BLaER1 (cell line): Measurements from ENCODE around the gene CARD6.
"Not testable (repeated sequence)": the region's sequence is repeated elsewhere in the genome, so short reads cannot be mapped to it uniquely, and the experiment has no call there.

Source experiments
- H3K27ac ChIP-seq: shearing (Covaris generic); formaldehyde crosslinking; 2 replicates; pipeline ENCODE4 v1.8.1; 2022
- H3K27me3 ChIP-seq: shearing (Covaris generic); formaldehyde crosslinking; 2 replicates; pipeline ENCODE4 v1.8.1; 2022
- H3K36me3 ChIP-seq: shearing (Covaris generic); formaldehyde crosslinking; 2 replicates; pipeline ENCODE4 v1.8.1; 2022
- H3K4me1 ChIP-seq: shearing (Covaris generic); formaldehyde crosslinking; 2 replicates; pipeline ENCODE4 v1.8.1; 2022
- H3K4me2 ChIP-seq: shearing (Covaris generic); formaldehyde crosslinking; 2 replicates; pipeline ENCODE4 v1.8.1; 2022
- H3K4me3 ChIP-seq: shearing (Covaris generic); formaldehyde crosslinking; 2 replicates; pipeline ENCODE4 v1.8.1; 2022
- H3K9ac ChIP-seq: shearing (Covaris generic); formaldehyde crosslinking; 2 replicates; pipeline ENCODE4 v1.8.1; 2022
- H3K9me3 ChIP-seq: shearing (Covaris generic); formaldehyde crosslinking; 2 replicates; pipeline ENCODE4 v1.8.1; 2022
- H4K20me1 ChIP-seq: shearing (Covaris generic); formaldehyde crosslinking; 2 replicates; pipeline ENCODE4 v1.8.1; 2022
- Cebpa-rat ChIP-seq: shearing (Covaris generic); IDR thresholded peaks from 2 replicates; pipeline ENCODE4 v1.8.1; 2022

Gene CARD6

DNA sequence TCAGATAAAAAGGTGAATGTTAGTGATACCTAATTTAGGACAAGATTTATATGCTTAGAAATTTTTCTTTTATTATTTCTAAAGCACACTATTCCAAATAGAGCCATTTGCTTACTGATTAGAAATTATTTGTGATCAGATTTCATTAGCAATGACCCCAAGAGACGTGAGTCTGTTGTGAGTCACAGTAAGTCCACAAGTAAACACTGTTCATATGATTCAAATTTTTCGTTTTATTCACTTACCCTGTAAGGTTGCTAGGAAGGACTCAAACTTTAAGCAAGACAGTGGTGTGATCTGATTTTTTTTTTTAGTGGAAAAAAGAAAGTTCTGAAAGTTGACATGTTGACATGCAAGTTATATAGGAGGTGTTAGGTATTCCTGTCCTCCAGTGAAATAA is 1.2 kb downstream of the CARD6 start:
- Histone ChIP-seq H3K4me1 (no peaks in the 10 kb centered on the region), H4K20me1 (no peaks in the 10 kb centered on the region), H3K36me3 (no peaks in the 10 kb centered on the region), H3K4me3 (no peak overlapping the region), H3K9me3 (no peaks in the 10 kb centered on the region), H3K27me3 (peaks cover 9% of the 10 kb centered on the region; the same call in 1 of the 2 replicates), H3K9ac (no peak overlapping the region), H3K4me2 (no peak overlapping the region), H3K27ac (no peak overlapping the region)
- TF ChIP-seq Cebpa-rat, result no peak

DNA sequence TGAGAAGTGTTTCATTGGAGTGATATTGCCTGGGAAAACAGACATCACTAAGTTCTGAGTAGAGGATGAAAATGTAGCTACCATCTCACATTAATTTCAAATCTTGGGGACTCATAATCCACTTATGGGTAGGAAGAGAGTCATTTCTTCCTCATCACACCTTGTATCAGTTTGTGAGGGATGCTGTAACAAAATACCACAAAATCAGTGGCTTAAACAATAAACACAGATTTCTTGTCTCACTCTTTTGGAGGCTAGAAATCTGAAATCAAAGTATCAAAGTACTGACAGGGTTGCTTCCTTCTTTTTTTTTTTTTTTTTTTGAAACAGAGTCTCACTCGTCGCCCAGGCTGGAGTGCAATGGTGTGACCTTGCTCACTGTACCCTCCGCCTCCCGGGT is 3.4 kb downstream of the CARD6 start:
- Histone ChIP-seq H3K4me2 (no peak overlapping the region), H4K20me1 (no peaks in the 10 kb centered on the region), H3K27ac (no peak overlapping the region), H3K4me3 (no peak overlapping the region), H3K27me3 (peaks cover 9% of the 10 kb centered on the region; the same call in 1 of the 2 replicates), H3K4me1 (no peaks in the 10 kb centered on the region), H3K9ac (no peak overlapping the region), H3K9me3 (no peaks in the 10 kb centered on the region), H3K36me3 (no peaks in the 10 kb centered on the region)
- no peak for TF ChIP-seq Cebpa-rat

DNA sequence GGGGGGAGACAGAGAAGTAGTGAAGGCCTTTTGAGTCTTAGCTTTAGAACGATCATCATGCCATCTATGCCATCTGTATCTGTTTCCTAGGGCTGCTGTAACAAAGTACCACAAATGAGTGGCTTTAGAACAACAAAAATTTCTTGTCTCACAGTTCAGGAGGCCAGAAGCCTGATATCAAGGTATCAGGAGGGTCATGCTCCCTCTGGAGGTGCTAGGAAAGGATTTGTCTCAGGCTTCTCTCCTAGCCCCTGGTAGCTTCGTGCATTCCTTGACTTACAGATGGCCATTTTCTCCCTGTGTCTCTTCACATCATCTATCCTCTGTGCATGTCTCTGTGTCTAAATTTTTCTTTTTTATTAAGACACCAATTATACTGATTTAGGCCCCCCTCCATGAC is 5.2 kb downstream of the CARD6 start:
- Histone ChIP-seq H3K9me3 (no peaks in the 10 kb centered on the region), H3K4me2 (no peak overlapping the region), H3K4me1 (no peaks in the 10 kb centered on the region), H3K9ac (no peak overlapping the region), H3K36me3 (no peaks in the 10 kb centered on the region), H3K27ac (no peak overlapping the region), H4K20me1 (no peaks in the 10 kb centered on the region), H3K27me3 (peaks cover 7% of the 10 kb centered on the region; the same call in 1 of the 2 replicates), H3K4me3 (no peak overlapping the region)
- no peak for TF ChIP-seq Cebpa-rat

DNA sequence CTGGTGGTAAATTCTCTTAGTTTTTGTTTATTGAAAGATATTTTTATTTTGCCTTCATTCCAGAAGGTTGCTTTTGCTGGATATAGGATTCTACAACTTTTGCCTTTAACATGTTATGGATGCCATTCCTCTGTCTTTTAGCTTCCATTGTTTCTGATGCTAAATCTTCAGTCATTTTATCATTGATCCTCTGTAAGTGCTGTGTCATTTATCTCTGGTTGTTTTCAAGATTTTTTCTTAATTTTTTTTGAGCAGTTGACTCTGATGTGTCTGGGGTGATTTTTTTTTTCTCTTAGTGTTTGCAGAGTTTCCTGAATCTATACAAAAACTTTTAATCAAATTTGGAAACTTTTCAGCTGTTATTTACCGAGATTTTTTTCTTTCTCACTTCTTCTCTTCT is 6.4 kb downstream of the CARD6 start:
- no peaks in the 10 kb centered on the region for H4K20me1 ChIP-seq
- H3K4me1 ChIP-seq, result no peaks in the 10 kb centered on the region
- H3K4me2 ChIP-seq, result no peak overlapping the region
- no peak for TF ChIP-seq Cebpa-rat
- H3K27me3 ChIP-seq, result no peaks in the 10 kb centered on the region
- H3K27ac ChIP-seq, result no peak overlapping the region
- H3K36me3 ChIP-seq, result no peaks in the 10 kb centered on the region
- H3K9ac ChIP-seq, result no peak overlapping the region
- no peak overlapping the region for H3K4me3 ChIP-seq
- H3K9me3 ChIP-seq, result no peaks in the 10 kb centered on the region

DNA sequence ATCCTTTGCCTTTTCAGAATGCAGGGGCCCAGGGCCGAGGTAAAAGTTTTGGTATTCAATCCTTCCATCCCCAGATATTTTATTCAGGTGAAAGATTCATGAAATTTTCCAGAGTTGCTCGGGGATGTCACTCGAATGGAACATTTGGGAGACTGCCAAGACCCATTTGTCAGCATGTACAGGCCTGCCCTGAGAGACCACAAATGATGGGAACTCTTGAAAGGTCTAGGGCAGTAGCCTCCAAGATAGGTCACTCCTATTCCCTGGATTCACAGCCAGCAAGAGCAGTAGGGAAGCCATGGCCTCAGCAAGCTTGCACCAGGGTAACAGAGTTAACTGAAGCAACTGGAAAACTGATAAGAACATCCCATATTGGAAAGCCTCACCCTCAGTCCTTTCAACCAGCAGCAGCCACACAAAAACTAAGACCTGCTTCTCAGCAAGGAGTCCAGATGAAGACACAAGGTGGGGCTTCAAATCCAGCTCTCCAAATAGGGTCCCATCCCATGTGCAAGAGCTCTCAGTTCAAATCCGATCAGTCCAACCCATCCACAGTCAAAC is 12.5 kb downstream of the CARD6 start:
- H3K36me3 ChIP-seq, result no peaks in the 10 kb centered on the region
- H3K9me3 ChIP-seq, result no peaks in the 10 kb centered on the region
- no peak overlapping the region for H3K27ac ChIP-seq
- no peaks in the 10 kb centered on the region for H3K4me1 ChIP-seq
- no peaks in the 10 kb centered on the region for H4K20me1 ChIP-seq
- H3K27me3 ChIP-seq, result no peaks in the 10 kb centered on the region
- no peak overlapping the region for H3K4me3 ChIP-seq
- no peak overlapping the region for H3K4me2 ChIP-seq
- no peak for TF ChIP-seq Cebpa-rat
- no peak overlapping the region for H3K9ac ChIP-seq

DNA sequence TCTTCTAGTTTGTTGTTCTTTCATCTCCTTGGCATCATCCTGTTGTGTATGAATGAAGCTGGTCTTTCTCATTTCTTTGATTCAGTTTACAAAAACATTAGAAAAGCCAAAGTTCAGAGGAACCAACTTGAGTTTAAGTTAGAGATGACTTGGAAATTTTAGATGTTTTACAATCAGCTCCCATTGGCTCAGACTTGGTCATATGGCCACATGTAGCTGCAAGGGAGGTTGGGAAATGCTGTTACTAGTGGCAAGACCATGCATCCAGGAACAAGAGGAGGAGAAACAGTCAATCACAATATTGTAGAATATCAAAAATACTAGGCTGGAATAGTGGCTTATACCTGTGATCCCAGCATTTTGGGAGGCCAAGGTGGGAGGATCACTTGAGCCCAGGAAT is 19.5 kb downstream of the CARD6 start:
- Histone ChIP-seq H3K27me3 (no peaks in the 10 kb centered on the region), H3K9me3 (peaks cover 24% of the 10 kb centered on the region), H4K20me1 (no peaks in the 10 kb centered on the region), H3K4me2 (no peak overlapping the region), H3K9ac (no peak overlapping the region), H3K4me3 (no peak overlapping the region), H3K27ac (no peak overlapping the region), H3K4me1 (no peaks in the 10 kb centered on the region), H3K36me3 (no peaks in the 10 kb centered on the region)
- TF ChIP-seq Cebpa-rat, result no peak

DNA sequence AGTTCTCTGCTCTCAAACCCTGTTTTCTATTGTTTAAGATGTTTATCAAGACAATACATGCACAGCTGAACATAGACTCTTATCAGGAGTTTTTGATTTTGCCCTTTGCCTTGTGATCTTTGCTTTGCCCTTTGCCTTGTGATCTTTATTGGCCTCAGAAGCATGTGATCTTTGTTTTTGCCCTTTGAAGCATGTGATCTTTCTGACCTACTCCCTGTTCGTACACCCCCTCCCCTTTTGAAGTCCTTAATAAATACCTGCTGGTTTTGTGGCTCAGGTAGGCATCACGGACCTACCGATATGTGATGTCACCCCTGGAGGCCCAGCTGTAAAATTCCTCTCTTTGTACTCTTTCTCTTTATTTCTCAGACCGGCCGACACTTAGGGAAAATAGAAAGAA is 23.8 kb downstream of the CARD6 start:
- not testable (repeated sequence) for H3K36me3 ChIP-seq, H4K20me1 ChIP-seq, H3K4me2 ChIP-seq, H3K27me3 ChIP-seq, H3K4me3 ChIP-seq, H3K9ac ChIP-seq, H3K4me1 ChIP-seq, H3K27ac ChIP-seq
- peaks cover 28% of the 10 kb centered on the region for H3K9me3 ChIP-seq

DNA sequence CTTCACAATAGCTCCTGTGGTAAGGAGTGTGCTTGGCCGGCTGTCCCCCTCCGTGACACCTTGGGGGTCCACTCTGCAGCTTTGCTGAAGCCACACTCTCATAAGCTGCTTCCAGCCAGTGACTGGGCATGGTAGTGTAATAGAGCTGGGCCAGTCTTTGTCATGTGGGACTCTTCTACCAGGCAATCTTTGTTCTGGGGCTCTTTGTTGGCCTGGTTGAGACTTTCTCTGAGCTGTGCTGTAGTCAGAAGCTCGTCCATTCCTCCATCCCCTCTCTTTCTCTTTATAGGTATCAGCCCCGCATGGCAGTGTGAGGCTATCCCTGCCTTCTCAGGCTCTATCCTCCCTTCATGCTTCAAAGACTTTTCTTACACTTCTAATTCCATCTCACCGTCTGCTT is 25.7 kb downstream of the CARD6 start:
- TF ChIP-seq Cebpa-rat, result no peak
- H4K20me1 ChIP-seq, result no peaks in the 10 kb centered on the region
- no peak overlapping the region for H3K4me3 ChIP-seq
- no peak overlapping the region for H3K9ac ChIP-seq
- H3K9me3 ChIP-seq, result peaks cover 28% of the 10 kb centered on the region
- H3K36me3 ChIP-seq, result no peaks in the 10 kb centered on the region
- H3K27me3 ChIP-seq, result no peaks in the 10 kb centered on the region
- H3K4me1 ChIP-seq, result no peaks in the 10 kb centered on the region
- no peak overlapping the region for H3K4me2 ChIP-seq
- H3K27ac ChIP-seq, result no peak overlapping the region

DNA sequence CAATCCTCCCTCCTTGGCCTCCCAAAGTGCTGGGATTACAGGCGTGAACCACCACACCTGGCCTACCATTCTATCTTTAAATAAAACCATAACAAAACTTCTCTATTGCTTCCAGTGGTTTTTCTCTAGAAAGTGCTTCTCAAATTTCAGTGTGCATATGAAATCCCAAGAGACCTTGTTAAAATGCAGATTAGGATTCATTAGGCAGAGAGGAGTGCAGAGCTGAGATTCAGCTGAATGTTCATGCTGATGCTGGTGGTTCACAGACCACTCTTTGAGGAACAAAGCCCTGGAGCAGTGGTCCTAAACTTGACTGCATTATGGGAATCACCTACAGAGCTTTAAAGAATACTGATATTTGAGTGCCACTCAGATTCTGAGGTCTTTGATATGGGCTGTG is 28.2 kb downstream of the CARD6 start:
- no peaks in the 10 kb centered on the region for H4K20me1 ChIP-seq
- H3K4me1 ChIP-seq, result no peaks in the 10 kb centered on the region
- H3K4me2 ChIP-seq, result no peak overlapping the region
- no peaks in the 10 kb centered on the region for H3K27me3 ChIP-seq
- H3K9me3 ChIP-seq, result peaks cover 17% of the 10 kb centered on the region
- no peaks in the 10 kb centered on the region for H3K36me3 ChIP-seq
- H3K9ac ChIP-seq, result no peak overlapping the region
- H3K27ac ChIP-seq, result no peak overlapping the region
- TF ChIP-seq Cebpa-rat, result no peak
- H3K4me3 ChIP-seq, result no peak overlapping the region

DNA sequence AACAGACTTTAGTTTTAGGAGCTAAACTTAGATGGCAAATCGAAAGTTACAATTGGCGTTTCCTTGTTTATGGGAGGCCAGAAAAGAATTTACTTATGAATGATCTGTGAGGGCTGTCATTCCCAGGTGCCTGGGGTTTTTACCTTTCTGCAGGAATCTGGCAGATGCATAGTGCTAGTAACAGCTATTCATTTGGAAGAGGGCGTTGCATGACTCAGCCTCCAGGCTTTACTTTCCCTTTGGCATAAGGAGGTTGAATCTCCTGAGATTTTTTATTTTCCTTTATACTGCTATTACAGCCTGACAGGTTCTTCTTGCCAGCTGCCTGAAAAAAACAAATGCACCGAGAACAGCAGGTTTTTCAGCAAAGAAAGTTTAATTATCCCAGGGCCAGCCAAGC is 30.0 kb downstream of the CARD6 start:
- H3K4me1 ChIP-seq, result no peaks in the 10 kb centered on the region
- H3K4me2 ChIP-seq, result no peak overlapping the region
- H4K20me1 ChIP-seq, result no peaks in the 10 kb centered on the region
- no peak overlapping the region for H3K9ac ChIP-seq
- H3K9me3 ChIP-seq, result no peaks in the 10 kb centered on the region; the same call in 1 of the 2 replicates
- H3K27me3 ChIP-seq, result no peaks in the 10 kb centered on the region
- no peak for TF ChIP-seq Cebpa-rat
- no peak overlapping the region for H3K4me3 ChIP-seq
- no peak overlapping the region for H3K27ac ChIP-seq
- no peaks in the 10 kb centered on the region for H3K36me3 ChIP-seq

DNA sequence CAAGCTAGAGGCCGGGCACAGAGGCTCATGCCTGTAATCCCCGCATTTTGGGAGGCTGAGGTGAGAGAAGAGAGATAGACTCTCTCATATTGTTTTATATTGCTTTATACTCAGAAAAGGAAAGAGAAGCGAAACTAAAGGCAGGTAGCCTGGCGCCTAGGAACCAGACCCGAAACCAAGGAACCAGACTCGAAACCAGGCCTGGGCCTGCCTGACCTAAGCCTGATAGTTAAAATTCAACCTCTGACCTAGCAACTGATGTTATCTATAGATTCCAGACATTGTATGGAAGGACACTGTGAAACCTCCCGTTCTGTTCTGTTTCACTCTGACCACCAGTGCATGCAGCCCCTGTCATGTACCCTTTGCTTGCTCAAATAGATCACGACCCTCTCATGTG is 31.1 kb downstream of the CARD6 start:
- not testable (repeated sequence) for H4K20me1 ChIP-seq, H3K4me3 ChIP-seq, H3K9me3 ChIP-seq, H3K4me2 ChIP-seq, H3K4me1 ChIP-seq, H3K27ac ChIP-seq, H3K36me3 ChIP-seq, H3K27me3 ChIP-seq, H3K9ac ChIP-seq
